DOHH2 (cell line): ENCODE data around the gene ITCH.

Experiments used
- EZH2phosphoT487 ChIP-seq: fragments of 200-600 bp; sonication (generic); IDR thresholded peaks from 2 replicates; pipeline ENCODE4 v1.6.1; 2017; ENCODE audit warnings: borderline replicate concordance, mild to moderate bottlenecking, antibody characterized with exemption, low read length, moderate library complexity, mixed read lengths
- TF ChIP-seq, protein P1 (sequence below): fragments of 200-600 bp; sonication (generic); IDR thresholded peaks from one replicate; pipeline ENCODE4 v1.5.1; 2014; ENCODE audit warnings: antibody characterized with exemption, mild to moderate bottlenecking, low read depth, low read length; ENCODE audit not compliant: poor library complexity, severe bottlenecking

DNA sequence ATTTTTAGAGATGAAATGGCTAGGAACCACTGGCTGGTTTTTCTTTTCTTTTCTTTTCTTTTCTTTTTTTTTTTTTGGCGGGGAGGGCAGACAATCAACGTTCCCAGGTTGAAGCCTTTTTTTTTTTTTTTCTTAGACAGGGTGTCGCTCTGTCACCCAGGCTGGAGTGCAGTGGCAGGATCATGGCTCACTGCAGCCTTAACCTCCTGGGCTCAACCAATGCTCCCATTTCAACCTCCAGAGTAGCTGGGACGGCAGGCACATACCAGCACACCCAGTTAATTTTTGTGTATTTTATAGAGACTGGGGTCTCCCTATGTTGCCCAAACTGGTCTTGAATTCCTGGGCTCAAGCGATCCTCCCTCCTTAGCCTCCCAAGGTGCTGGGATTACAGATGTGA, 18.8 kb upstream of the ITCH start:
- TF ChIP-seq, protein P1, sequence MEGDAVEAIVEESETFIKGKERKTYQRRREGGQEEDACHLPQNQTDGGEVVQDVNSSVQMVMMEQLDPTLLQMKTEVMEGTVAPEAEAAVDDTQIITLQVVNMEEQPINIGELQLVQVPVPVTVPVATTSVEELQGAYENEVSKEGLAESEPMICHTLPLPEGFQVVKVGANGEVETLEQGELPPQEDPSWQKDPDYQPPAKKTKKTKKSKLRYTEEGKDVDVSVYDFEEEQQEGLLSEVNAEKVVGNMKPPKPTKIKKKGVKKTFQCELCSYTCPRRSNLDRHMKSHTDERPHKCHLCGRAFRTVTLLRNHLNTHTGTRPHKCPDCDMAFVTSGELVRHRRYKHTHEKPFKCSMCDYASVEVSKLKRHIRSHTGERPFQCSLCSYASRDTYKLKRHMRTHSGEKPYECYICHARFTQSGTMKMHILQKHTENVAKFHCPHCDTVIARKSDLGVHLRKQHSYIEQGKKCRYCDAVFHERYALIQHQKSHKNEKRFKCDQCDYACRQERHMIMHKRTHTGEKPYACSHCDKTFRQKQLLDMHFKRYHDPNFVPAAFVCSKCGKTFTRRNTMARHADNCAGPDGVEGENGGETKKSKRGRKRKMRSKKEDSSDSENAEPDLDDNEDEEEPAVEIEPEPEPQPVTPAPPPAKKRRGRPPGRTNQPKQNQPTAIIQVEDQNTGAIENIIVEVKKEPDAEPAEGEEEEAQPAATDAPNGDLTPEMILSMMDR, result no peak
- no peak for TF ChIP-seq EZH2phosphoT487
